ENCODE data around the gene MYOZ3. TPM values are rescaled to one million over a fixed set of nuclear protein-coding genes. Genes with fewer than 3 reads are reported as not detected.

The MYOZ3 gene
- total RNA-seq (2014; rRNA removed; shearing (Covaris generic); ENCODE audit: low replicate concordance) = not detected in 2 replicates

- no peak for DNase-seq (ENCODE audit: low read depth)
- in situ Hi-C loops (cut with HindIII; ENCODE audit: low pct_unique_long_range_greater_than_20kb, low sequenced_read_pairs) = no loop called here
These were observed at the start of gene MYOZ3 for GRCh38 chr5:150661086-150661485. MYOZ3 (plus strand) TSS chr5:150661251; CDS start chr5:150662942, 1,691 bp downstream.

DNA sequence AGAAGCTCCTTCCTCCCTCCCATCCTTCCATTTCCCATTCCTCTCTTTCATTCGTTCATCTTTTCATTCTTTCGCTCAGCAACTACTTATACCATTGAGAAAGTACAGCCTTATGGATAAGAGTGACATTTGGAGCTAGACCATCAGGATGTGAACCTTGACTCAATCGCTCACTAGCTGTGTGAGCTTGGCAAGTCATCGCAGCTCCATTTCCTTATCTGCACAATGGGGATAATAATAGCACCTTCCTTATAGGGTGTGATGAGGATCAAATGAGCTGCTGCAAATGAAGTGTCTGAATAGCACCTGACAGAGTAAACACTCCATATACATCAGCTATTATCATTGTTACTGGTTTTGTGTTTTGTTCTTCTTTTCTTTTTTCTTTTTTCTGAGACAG, 48.6 kb upstream of the MYOZ3 start:
- in situ Hi-C loops (cut with HindIII; ENCODE audit: low pct_unique_long_range_greater_than_20kb, low sequenced_read_pairs) = no loop called here
- no peak for DNase-seq (ENCODE audit: low read depth)

DNA sequence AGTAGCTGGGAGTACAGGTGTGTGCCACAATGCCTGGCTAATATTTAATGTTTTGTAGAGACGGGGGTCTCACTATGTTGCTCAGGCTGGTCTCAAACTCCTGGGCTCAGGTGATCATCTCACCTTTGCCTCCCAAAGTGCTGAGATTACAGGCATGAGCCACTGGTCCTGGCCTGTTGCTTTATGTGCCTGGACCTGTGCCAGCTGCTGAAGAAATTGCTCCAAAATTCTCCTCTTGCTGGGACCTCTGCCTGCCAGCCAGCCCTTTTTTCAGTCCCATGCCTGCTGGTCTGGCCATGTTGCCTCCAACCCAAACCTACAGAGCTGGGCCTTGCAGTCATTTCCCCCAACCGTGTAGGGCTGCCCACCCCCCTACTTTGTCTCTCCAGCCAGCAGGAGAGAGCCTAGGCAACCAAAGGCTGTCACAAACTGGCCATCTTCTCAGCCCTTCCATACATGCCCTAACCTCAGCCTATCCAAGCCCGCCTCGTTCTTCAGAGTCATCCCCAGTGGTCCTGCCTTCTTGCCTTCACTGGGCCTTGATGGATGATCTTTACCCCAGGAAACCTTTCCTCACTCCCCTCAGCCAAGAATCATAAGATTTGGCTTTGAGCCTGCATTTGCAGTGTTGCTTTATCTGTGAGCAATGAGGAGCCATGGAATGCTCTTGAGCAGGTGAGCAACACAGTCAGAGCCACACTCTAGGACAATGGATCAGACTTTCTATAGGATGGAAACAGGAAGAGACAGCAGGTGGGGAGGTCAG, 48.0 kb upstream of the MYOZ3 start:
- no peak for DNase-seq (ENCODE audit: low read depth)
- in situ Hi-C loops (cut with HindIII; ENCODE audit: low pct_unique_long_range_greater_than_20kb, low sequenced_read_pairs) = no loop called here

DNA sequence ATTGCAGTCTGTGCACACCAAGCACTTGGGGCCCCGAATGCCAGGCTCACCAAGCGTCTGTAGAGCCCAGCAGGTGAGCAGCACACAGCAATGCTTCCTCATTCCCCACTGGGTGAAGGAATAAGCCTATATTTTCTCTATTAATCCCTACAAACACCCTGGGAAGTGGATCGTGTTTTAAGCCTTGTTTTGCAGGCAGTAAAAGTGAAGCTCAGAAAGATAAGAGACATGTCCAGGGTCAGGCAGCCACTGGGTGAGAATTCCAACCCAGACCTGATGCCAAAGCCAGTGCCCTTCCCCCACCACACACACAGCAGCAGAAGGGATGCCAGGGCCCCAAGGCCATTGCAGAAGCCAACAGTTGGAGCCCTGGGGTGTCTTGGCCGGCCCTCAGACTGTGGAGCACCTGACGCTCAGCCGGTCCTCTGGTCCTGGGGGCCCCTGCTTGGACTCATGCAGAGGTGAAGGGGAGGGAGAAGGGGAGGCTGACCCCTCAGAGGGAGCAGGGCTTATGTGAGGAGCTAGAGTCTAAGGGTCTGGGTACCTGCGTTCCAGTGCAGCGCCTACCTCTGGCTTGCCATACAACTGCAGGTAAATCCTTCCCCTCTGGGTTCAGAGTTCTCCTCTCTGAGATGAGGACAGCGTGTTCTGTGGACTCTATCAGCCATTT, 46.9 kb upstream of the MYOZ3 start:
- no peak for DNase-seq (ENCODE audit: low read depth)
- in situ Hi-C loops (cut with HindIII; ENCODE audit: low pct_unique_long_range_greater_than_20kb, low sequenced_read_pairs) = no loop called here

DNA sequence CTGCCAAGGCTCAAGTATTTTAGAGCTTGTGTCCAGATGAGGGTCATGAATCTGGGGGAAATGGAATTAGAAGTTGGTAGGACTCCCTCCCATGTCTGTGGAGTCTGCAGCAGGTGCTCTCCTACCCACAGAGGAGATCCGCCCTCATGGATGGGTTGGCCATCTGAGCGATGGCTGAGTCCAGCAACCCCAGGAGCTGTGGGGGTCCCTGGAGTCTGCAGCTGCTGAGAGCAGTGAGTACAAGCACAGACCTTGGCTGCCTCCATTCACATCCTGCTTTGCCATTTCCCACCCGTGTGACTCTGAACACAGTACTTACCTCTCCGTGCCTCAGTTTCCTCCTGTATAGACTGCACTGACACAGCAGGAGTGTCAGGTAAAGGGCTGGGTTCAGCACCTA, 46.4 kb upstream of the MYOZ3 start:
- no peak for DNase-seq (ENCODE audit: low read depth)
- in situ Hi-C loops (cut with HindIII; ENCODE audit: low pct_unique_long_range_greater_than_20kb, low sequenced_read_pairs) = no loop called here

DNA sequence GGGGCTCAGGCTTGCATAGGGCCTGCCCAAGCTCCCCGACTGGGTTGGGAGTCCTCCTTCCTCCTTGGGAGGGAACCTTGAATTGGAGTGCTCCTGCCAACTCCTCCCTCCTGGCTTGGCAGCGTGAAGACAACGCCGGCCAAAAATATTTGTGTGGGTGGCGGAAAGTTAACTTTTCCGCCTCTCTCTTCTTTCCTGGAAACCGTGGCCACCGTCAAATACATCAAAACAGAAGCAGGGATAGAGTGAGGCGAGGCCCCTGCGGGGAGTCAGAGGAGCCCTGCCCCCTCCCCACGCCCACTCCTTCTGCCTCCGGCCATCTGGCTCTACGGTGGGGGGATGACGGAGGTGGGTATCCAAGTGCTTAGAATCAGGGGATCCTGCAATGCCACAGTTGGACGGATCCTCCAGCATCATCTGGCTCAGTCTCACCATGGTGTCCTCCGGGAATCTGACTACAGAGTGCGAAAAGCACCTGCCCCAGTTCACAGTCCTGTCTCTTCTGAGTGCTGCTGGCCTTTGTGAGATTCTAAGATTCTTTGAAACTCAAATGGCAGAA, 45.8 kb upstream of the MYOZ3 start:
- no peak for DNase-seq (ENCODE audit: low read depth)
- in situ Hi-C loops (cut with HindIII; ENCODE audit: low pct_unique_long_range_greater_than_20kb, low sequenced_read_pairs) = no loop called here

DNA sequence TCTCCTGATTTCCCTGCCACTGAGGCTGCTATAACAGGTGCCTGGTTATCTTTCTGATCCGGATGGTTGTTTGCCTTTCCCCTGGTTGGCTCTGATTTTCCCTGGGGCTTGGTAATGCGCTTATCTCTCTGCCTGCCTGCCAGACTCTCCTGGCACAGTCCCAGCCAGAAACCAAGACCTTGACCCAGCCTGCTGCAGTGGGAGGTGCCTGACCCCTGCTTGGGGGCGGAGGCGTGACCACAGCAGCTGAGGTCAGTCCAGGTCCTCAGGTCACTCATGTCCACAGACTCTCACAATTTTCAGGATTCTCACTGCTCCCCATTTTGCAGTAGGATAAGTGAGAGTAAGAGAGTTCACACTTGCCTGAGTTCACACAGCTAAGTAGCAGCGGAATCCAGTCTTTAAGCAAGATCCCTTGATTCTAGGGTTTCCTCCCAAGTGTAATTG, 45.0 kb upstream of the MYOZ3 start:
- in situ Hi-C loops (cut with HindIII; ENCODE audit: low pct_unique_long_range_greater_than_20kb, low sequenced_read_pairs) = no loop called here
- DNase-seq (ENCODE audit: low read depth) = no peak

GRCh38 chr5:150616506-150616905, 44.5 kb upstream of the MYOZ3 start:
- DNase-seq (ENCODE audit: low read depth) = no peak
- in situ Hi-C loops (cut with HindIII; ENCODE audit: low pct_unique_long_range_greater_than_20kb, low sequenced_read_pairs) = no loop called here

DNA sequence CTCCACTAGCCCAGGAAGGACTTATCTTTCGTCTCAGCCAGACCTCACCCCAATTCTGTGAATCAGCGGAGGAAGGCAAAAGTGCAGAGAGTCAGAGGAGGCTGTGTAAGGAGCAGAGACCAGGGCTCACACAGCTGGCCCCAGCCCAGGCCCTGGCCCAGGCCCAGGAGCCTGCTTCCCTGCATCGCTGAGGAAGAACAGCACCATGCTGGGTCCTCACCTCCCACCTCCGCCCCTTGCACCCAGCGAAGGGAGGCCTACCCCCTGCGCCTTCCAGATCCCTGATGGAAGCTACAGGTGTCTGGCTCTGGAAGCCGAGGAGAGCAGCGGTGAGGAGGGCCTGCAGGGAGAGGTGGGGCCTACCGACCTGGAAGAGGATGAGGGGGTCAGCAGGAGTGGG, 42.9 kb upstream of the MYOZ3 start:
- in situ Hi-C loops (cut with HindIII; ENCODE audit: low pct_unique_long_range_greater_than_20kb, low sequenced_read_pairs) = no loop called here
- no peak for DNase-seq (ENCODE audit: low read depth)

GRCh38 chr5:150618588-150619281, 42.3 kb upstream of the MYOZ3 start:
- in situ Hi-C loops (cut with HindIII; ENCODE audit: low pct_unique_long_range_greater_than_20kb, low sequenced_read_pairs) = no loop called here
- no peak for DNase-seq (ENCODE audit: low read depth)

- DNase-seq (ENCODE audit: low read depth) = no peak
- in situ Hi-C loops (cut with HindIII; ENCODE audit: low pct_unique_long_range_greater_than_20kb, low sequenced_read_pairs) = no loop called here
These were observed 41.5 kb upstream of the MYOZ3 start for GRCh38 chr5:150619359-150620230.

- in situ Hi-C loops (cut with HindIII; ENCODE audit: low pct_unique_long_range_greater_than_20kb, low sequenced_read_pairs) = no loop called here
- DNase-seq (ENCODE audit: low read depth) = no peak
These were observed 39.8 kb upstream of the MYOZ3 start for GRCh38 chr5:150621301-150621700.

- in situ Hi-C loops (cut with HindIII; ENCODE audit: low pct_unique_long_range_greater_than_20kb, low sequenced_read_pairs) = no loop called here
- DNase-seq (ENCODE audit: low read depth) = no peak
These were observed 38.9 kb upstream of the MYOZ3 start for GRCh38 chr5:150622157-150622556.

GRCh38 chr5:150623152-150623877, 37.7 kb upstream of the MYOZ3 start:
- no peak for DNase-seq (ENCODE audit: low read depth)
- in situ Hi-C loops (cut with HindIII; ENCODE audit: low pct_unique_long_range_greater_than_20kb, low sequenced_read_pairs) = no loop called here

DNA sequence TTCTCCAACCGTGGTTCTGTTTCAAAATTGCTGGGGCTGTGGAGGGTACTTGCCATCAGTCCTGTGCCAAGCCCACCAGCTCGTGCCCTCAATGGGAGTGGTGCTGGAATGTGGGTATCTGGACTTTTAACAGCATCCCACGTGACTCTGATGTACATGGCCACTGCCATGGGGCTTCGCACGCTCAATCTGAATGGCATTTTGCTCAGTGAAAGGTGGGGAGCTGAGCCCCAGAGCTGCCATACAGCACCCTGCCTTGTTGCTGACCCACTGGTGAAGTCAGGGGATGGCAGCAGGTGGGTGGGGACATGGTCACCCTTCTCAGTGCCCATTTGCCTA, 37.2 kb upstream of the MYOZ3 start:
- in situ Hi-C loops (cut with HindIII; ENCODE audit: low pct_unique_long_range_greater_than_20kb, low sequenced_read_pairs) = no loop called here
- no peak for DNase-seq (ENCODE audit: low read depth)

DNA sequence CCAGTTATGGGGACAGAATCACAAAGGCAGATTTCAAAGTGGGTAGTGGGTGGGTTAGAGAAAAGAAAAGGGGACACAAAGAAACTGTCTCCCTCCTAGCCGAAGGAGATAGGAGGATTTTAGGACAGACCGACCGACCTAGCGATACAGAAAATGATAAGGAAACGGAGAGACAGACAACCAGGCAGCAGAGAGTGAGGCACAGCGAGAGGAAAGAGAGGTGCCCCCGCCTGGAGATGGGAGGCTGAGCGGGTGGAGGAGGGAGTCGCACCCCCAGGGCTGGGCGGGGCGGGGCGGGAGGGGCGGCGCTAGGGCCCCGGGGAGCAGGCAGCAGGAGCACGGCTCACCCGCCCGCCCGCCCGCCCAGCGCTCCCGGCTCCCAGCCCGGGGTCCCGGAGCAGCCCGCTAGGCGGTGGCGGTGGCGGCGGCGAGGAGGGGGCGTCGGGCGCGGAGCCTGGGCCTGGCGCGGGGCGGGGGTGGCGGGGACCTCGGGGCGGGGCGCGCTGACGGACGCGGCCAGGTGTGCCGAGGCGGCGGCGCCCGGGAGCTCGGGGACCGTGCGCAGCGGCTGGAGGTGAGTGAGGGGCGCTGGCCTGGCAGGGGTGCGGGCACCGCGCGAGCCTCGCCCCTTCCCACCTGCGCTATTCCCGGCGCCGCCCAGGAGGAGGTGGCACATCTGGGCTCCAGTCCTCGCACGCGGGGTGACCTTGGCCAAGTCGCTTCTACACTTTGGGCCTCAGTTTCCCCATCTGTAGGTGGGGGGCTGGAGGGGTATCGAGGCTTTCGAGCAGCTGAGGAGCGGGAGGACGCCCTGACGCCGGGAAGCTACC, 36.5 kb upstream of the MYOZ3 start:
- in situ Hi-C loops (cut with HindIII; ENCODE audit: low pct_unique_long_range_greater_than_20kb, low sequenced_read_pairs) = no loop called here
- no peak for DNase-seq (ENCODE audit: low read depth)

DNA sequence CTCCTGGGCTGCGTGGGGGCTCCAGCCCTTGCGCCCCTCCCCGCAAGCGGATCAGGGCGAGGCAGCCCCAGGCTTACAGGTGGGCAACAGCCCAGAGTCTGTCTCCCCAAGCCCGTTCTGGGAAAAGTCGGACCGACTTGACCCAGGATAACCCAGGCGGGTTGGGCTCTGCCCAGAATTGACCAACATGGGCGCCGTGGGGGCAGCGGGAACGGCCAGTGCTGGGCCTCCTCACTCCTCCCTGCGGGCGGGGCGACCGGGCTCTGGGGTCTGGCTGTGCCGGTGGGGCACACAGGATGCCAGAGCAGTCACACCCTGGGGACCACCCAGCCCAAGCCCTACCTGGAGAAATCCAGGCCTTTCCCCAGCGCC, 35.9 kb upstream of the MYOZ3 start:
- in situ Hi-C loops (cut with HindIII; ENCODE audit: low pct_unique_long_range_greater_than_20kb, low sequenced_read_pairs) = no loop called here
- no peak for DNase-seq (ENCODE audit: low read depth)
